Dermis blood vessel endothelial cell (primary cell): Measurements from ENCODE around the gene KLF13. TPM values are rescaled to one million over a fixed set of nuclear protein-coding genes. Genes with fewer than 3 reads are reported as not detected.

Experiments used
- DNase-seq: peaks from one replicate; pipeline ENCODE4 v3.0.0; 2010
- total RNA-seq: library from RNA; depleted of rRNA; stranded (reverse); fragments of >200 nt; gene quantifications from 2 replicates; pipeline ENCODE4 v1.2.3, GENCODE V29; 2014

Gene KLF13
- total RNA-seq, 1 donor from 2014 or later = 35.2 TPM

DNA sequence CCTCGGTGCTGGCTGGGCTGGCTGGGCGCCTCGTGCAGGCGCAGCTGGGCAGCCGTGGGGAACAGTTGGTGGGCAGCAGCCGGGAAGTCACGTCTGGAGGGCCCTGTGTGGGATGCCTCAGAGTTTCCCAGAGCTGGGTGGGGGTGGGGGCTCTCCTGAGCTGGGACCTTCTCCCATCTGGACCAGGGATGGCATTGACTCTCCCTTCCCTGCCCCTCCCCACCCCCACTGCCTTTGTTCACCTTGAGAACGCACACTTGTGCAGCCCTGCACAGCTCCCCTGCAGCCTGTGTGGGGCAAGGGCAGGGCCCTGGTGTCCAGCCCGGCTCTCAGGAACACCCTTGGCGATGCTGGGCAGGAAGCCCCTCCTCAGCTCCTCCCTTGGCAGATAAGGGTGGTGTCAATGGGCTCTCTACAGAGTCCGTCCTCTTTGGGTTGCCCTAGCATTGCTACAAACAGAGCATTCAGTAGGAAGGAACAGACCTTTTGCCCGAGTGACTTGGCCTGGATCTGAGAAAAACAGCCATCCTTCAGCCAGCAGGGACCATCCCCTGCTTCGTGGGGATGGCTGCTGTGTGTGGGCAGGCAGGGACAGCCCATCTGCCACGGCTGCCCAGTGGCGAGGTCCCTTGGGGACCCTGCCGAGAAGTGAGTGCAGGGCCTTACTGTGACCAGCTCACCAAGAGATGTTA lies 25.5 kb upstream of the KLF13 start:
- DNase-seq = no peak

DNA sequence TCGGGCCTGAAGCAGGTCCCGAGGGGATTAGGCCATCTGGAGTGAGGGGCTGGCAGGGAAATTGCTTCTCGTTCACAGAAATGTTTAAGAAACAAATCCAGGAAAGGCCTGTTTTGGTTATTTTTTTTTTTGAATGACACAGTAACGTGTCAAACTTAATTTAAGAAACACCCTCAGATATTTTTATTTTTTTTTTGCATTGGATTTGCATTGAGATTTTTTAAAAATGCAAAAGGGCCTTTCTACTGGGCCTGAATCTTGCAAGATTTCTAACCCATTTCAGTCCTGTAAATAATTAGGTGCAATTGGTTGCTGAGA lies 25.0 kb upstream of the KLF13 start:
- DNase-seq = no peak

DNA sequence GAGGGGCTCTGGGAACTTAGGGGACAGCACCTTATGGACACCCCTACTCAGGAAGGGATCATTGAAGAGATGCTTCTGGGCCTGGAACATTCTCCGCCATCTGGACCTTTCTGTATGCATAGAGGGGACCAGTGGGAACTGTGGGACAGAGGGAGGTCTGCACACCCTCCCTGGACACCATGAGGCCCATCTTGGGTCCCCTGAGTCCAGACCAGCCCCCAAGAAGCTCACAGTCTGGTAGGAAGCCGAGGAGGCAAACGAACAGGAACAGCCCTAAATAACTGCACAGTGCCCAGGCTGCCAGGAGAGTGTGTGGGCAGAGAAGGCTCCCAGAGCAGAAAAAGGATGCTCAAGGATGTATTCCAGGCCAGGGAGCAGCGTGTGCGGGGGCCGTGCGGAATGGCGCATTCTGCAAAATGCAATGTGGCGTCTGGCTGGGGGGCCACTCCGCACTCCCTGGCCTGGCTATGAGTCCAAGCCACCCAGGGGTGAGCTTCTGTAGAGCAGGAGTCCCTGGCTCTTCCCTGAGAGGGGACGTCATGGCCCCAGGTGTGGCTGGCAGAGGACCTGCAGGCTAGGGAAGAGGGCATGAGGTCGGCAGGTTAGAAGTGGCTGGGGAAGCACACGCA lies 24.5 kb upstream of the KLF13 start:
- DNase-seq = no peak

GRCh38 chr15:31302778-31303725 lies 23.6 kb upstream of the KLF13 start:
- DNase-seq = no peak

- no peak for DNase-seq
These were observed 22.6 kb upstream of the KLF13 start for GRCh38 chr15:31303726-31304648.

GRCh38 chr15:31304751-31305365 lies 21.8 kb upstream of the KLF13 start:
- DNase-seq = no peak

DNA sequence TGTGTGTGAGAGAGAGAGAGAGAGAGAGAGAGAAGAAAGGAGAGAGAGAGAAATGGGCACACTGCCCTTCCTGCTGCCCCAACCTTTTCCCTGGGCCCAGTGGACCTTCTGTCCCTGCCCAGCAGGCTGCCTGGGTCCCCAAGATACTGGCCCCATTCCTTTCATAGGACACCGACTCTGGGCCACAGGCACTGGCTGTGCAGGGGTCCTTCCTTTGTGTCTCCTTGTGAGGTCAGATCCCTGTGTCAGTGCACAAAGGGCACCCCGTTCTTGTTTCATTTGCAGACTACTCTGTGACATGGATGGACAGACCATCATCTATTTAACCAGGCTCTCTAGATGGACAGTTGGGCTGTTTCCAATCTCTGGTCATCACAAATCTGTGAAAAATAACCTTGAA lies 21.3 kb upstream of the KLF13 start:
- no peak for DNase-seq

DNA sequence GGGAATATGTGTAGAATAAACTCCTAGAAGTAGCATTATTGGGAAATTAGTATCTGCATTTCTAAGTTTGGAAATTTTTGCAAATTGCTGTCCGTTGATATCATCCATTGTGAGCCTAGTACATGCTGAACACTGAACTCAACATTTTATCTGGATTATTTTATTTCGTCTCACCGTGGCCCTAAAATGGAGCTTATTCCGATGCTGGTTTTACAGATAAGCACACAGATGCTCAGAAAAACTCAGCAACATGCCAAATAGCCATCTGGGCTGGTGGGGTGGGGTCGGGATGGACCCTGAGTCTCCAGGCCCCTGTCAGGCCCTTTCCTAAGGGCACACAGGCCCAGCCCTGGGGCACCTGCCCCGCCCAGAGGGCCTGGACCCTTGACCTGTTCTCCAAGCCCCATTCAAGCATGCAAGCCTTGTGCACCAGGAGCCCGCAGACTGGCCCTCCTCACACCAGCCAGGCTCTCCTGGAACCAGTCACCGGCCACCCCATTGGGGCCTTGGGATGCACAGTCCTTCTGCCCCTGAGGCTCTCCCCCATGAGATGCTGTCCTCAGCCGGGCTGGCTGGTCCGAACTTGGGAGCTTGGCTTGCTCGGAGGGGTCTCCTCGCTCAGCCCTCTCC lies 20.7 kb upstream of the KLF13 start:
- no peak for DNase-seq

GRCh38 chr15:31306426-31307269 lies 20.0 kb upstream of the KLF13 start:
- DNase-seq = no peak

DNA sequence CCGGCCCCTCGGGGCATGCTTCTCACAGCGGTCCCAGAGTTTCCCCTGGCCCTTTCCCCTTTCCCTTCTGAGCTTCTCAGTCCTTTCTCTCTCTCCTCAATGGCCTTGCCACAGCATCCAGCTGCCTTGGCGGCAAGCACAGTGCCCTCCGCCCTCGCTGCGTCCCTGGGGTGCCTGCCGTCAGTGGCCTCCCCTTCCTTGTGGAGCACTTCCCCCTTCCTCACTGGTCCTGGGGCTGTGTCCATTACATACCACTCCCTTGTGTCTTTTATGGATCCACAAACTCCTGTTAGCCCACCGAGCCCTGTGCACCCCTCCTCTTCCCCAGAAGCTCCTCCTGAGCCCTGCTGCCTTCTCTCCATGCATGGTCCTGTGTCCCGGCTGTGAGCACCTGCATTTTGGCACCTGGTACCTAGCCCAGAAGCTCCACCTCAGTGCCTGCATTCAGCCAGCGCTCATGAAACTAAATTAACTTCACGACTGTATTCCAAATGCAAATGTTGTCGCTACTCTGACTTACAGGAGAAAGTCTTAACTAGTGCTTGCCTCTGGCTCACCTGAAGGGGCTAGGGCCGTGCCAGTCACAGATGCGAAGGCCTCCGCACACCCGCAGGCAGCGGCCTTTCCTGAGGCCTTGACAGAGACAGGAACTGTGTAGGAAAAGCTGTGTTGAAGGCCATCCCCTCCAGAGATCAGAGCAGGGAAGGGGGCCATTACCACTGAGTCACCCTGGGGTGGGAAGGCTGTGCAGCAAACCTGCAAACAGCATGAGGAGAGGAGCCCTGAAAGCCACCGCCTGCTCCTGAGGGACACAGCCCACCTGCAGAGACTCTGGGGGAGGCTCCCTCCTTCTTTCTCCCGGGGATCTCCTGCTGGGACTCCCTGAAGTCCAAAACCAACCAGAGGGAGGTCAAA lies 19.1 kb upstream of the KLF13 start:
- no peak for DNase-seq

DNA sequence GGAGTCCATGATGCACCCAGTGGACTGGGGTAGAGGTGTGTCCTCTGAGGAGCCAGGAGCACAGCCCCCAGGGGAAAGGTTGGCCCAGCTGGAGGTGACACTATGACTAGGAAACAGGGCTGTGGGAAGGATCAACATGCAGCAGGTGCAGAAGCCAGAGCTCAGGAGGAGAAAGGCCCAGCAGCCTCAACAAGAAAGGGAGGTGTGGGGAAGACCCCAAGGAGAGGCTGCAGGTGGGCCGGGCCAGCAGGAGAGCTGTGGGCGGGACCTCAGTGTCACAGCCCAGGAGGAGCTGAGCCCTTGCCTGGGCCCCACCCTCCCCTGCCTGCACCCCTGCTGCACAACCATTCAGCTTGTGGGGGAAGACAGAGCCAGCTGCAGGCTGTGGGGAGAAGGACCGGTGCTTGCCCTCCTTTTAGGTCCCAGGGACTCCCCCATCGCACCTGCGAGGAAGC lies 18.4 kb upstream of the KLF13 start:
- no peak for DNase-seq

DNA sequence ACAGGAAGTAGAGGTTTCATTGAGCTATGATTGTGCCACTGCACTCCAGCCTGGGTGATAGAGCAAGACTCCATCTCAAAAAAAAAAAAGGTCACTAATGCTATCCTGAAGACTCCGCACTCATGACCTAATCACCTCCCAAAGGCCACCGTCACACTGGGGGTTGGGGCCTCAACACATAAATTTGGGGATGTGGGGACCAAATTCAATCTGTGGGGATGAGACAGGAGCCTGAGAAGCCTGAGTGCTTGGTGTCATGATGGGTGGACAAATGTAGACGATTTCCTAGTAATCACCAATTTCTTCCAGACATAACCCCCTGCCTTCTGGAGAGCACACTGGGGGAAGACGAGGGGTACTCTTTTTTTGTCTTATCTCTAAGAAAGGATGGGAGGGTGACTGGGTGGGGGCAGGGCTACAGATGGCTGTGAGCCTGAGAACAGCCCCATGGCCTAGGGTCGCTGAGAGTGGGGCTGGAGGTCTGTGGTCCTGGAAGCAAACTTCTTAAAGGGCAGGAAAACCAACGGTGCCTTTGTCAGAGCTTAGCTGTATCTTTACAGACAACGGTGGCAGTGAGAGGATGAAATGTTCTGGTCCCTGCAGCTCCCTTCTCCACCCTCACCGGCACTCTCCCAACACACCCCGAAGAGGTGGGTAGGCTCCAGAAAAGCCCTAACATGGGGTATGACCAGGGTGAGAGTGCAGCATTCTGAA lies 16.6 kb upstream of the KLF13 start:
- DNase-seq = no peak

GRCh38 chr15:31311735-31312619 lies 14.7 kb upstream of the KLF13 start:
- DNase-seq = no peak

- no peak for DNase-seq
These were observed 13.4 kb upstream of the KLF13 start for GRCh38 chr15:31313223-31313622.

DNA sequence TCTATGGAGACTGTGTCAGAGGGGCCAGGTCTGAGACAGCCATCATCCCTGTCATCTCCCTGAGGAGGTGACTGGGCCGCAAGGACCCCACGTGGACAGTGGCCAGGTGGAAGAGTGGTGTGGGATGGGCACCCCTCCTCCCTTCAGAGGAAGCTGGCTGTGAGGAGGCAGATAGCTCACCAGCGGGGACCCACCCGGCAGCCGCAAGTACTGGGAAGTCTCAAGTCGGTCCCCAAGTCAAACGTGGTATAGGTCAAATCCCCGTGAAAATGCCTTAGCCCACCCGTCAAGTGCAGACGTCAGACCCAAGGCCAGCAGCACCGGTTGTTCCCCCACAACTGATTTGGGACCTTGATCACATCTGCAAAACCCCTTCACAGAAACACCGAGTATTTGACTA lies 12.3 kb upstream of the KLF13 start:
- DNase-seq = no peak

GRCh38 chr15:31316135-31316795 lies 10.4 kb upstream of the KLF13 start:
- DNase-seq = no peak

DNA sequence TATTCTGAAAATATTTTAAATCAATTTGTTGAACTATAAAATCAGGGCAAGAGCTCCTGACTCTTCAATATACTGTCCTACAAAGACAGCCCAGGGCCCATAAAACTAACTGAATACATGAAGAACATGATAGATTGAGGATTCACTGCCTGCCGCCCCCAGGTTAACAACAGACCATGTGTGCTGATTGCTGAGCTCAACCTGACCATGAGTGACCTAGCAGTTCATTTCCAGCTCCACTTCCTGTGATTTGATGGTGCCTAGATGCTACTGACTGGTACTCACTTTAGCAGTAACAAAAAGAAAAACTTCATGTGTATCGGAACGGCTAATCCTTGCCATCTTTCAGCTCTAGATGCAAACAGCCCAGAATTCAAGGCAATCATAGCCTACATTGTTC lies 9.6 kb upstream of the KLF13 start:
- no peak for DNase-seq
